WTC11 (cell line): ENCODE results near the gene CDC5L. TPM values are rescaled to one million over a fixed set of nuclear protein-coding genes. Genes with fewer than 3 reads are reported as not detected.

Experiments
- ATAC-seq: fragments of 200-7000 bp; cut with Tn5 transposase; 2 replicates; pipeline ENCODE4 v1.10.0; 2021; ENCODE audit warnings: mild to moderate bottlenecking, moderate library complexity
- CTCF ChIA-PET: fragments of 300-600 bp; sonication (Branson Sonifier 250); formaldehyde crosslinking; loops from one replicate; lab custom pipeline; 2021; ENCODE audit warnings: antibody characterized with exemption; lab: Charles Lee
- POLR2A ChIA-PET: fragments of 350-600 bp; sonication (Branson Sonifier 250); formaldehyde crosslinking; loops from one replicate; lab custom pipeline; 2021; ENCODE audit warnings: antibody characterized with exemption; lab: Charles Lee
- DNase-seq: peaks from one replicate; pipeline ENCODE4 v3.0.0; 2021; ENCODE audit warnings: low spot score
- H3K27ac Mint-ChIP-seq: 2 replicates; pipeline ENCODE4 v1.8.0; 2021; ENCODE audit warnings: mixed read lengths
- H3K27me3 Mint-ChIP-seq: 2 replicates; pipeline ENCODE4 v1.8.0; 2021; ENCODE audit warnings: low read depth, mild to moderate bottlenecking, moderate library complexity, mixed read lengths
- H3K36me3 Mint-ChIP-seq: 2 replicates; pipeline ENCODE4 v1.8.0; 2021; ENCODE audit warnings: mixed read lengths
- H3K4me1 Mint-ChIP-seq: 2 replicates; pipeline ENCODE4 v1.8.0; 2022; ENCODE audit warnings: mixed read lengths
- H3K4me3 Mint-ChIP-seq: 2 replicates; pipeline ENCODE4 v1.8.0; 2021; ENCODE audit warnings: mild to moderate bottlenecking, moderate library complexity, mixed read lengths
- H3K9me3 Mint-ChIP-seq: 2 replicates; pipeline ENCODE4 v1.8.0; 2021; ENCODE audit warnings: mixed read lengths
- AR ChIP-seq: fragments of 250-450 bp; sonication (Bioruptor Pico); IDR thresholded peaks from 2 replicates; pipeline ENCODE4 v1.9.0; 2021; ENCODE audit warnings: mild to moderate bottlenecking
- ERG ChIP-seq: fragments of 250-450 bp; sonication (Bioruptor Pico); IDR thresholded peaks from 2 replicates; pipeline ENCODE4 v1.8.0; 2021; ENCODE audit warnings: mild to moderate bottlenecking
- ETV6 ChIP-seq: sonication (generic); formaldehyde crosslinking; IDR thresholded peaks from 2 replicates; pipeline ENCODE4 v1.8.1; 2022; ENCODE audit warnings: mild to moderate bottlenecking, missing genetic modification reagents
- GTF2I ChIP-seq: fragments of 250-450 bp; sonication (Bioruptor Pico); conservative IDR thresholded peaks from 2 replicates; pipeline ENCODE4 v1.4.0; 2021; ENCODE audit warnings: mild to moderate bottlenecking
- KAT7 ChIP-seq: sonication (generic); formaldehyde crosslinking; IDR thresholded peaks from 2 replicates; pipeline ENCODE4 v1.8.1; 2023; ENCODE audit warnings: missing genetic modification reagents, mild to moderate bottlenecking, borderline replicate concordance
- NFATC4 ChIP-seq: fragments of 250-450 bp; sonication (Bioruptor Pico); IDR thresholded peaks from 2 replicates; pipeline ENCODE4 v1.9.0; 2021; ENCODE audit warnings: mild to moderate bottlenecking
- NR1H2 ChIP-seq: sonication (generic); formaldehyde crosslinking; IDR thresholded peaks from 2 replicates; pipeline ENCODE4 v1.9.0; 2021; ENCODE audit warnings: mild to moderate bottlenecking, moderate library complexity, missing genetic modification reagents
- NR2C2 ChIP-seq: sonication (generic); formaldehyde crosslinking; IDR thresholded peaks from 2 replicates; pipeline ENCODE4 v1.8.0; 2022; ENCODE audit warnings: mild to moderate bottlenecking, missing genetic modification reagents
- OVOL2 ChIP-seq: fragments of 250-450 bp; sonication (Bioruptor Pico); IDR thresholded peaks from 2 replicates; pipeline ENCODE4 v1.9.0; 2021; ENCODE audit warnings: mild to moderate bottlenecking, borderline replicate concordance
- SMAD3 ChIP-seq: sonication (generic); formaldehyde crosslinking; IDR thresholded peaks from 2 replicates; pipeline ENCODE4 v1.8.0; 2022; ENCODE audit warnings: missing genetic modification reagents, mild to moderate bottlenecking, borderline replicate concordance
- SOX15 ChIP-seq: fragments of 250-450 bp; sonication (Bioruptor Pico); IDR thresholded peaks from 2 replicates; pipeline ENCODE4 v1.9.0; 2021; ENCODE audit warnings: mild to moderate bottlenecking
- TEAD1 ChIP-seq: sonication (generic); formaldehyde crosslinking; IDR thresholded peaks from 2 replicates; pipeline ENCODE4 v1.8.0; 2022; ENCODE audit warnings: mild to moderate bottlenecking, missing genetic modification reagents
- TEAD4 ChIP-seq: sonication (generic); formaldehyde crosslinking; IDR thresholded peaks from 2 replicates; pipeline ENCODE4 v1.8.0; 2022; ENCODE audit warnings: mild to moderate bottlenecking, missing genetic modification reagents
- ZNF396 ChIP-seq: fragments of 250-450 bp; sonication (Bioruptor Pico); IDR thresholded peaks from 2 replicates; pipeline ENCODE4 v1.8.0; 2021; ENCODE audit warnings: mild to moderate bottlenecking, moderate library complexity, borderline replicate concordance
- ZNF532 ChIP-seq: fragments of 250-450 bp; sonication (Bioruptor Pico); IDR thresholded peaks from 2 replicates; pipeline ENCODE4 v1.9.0; 2021; ENCODE audit warnings: mild to moderate bottlenecking, borderline replicate concordance
- total RNA-seq: library from RNA; stranded (reverse); gene quantifications from 3 replicates; pipeline ENCODE4 v1.2.3, GENCODE V29; 2021
- TF ChIP-seq, protein P1 (sequence below): sonication (generic); formaldehyde crosslinking; IDR thresholded peaks from 2 replicates; pipeline ENCODE4 v1.8.0; 2022; ENCODE audit warnings: mild to moderate bottlenecking, missing genetic modification reagents
- TF ChIP-seq, protein P2 (sequence below): sonication (generic); formaldehyde crosslinking; IDR thresholded peaks from 2 replicates; pipeline ENCODE4 v1.8.1; 2023; ENCODE audit warnings: mild to moderate bottlenecking, missing genetic modification reagents, borderline replicate concordance
- TF ChIP-seq, protein P3 (sequence below): sonication (generic); formaldehyde crosslinking; IDR thresholded peaks from 2 replicates; pipeline ENCODE4 v1.8.1; 2023; ENCODE audit warnings: mild to moderate bottlenecking, moderate library complexity, missing genetic modification reagents

CDC5L gene
- total RNA-seq, 1 experiment from 2014 or later = 23.5 TPM

GRCh38 chr6:44415873-44416502 lies 28.5 kb downstream of the CDC5L start:
- TF ChIP-seq, protein P1, sequence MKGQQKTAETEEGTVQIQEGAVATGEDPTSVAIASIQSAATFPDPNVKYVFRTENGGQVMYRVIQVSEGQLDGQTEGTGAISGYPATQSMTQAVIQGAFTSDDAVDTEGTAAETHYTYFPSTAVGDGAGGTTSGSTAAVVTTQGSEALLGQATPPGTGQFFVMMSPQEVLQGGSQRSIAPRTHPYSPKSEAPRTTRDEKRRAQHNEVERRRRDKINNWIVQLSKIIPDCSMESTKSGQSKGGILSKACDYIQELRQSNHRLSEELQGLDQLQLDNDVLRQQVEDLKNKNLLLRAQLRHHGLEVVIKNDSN (CRISPR knock-in tag) = no peak
- TF ChIP-seq NR1H2 (CRISPR knock-in tag) = no peak
- no peak for TF ChIP-seq OVOL2
- no peak for TF ChIP-seq ETV6 (CRISPR knock-in tag)
- TF ChIP-seq ZNF532 (CRISPR knock-in tag) = no peak
- TF ChIP-seq TEAD4 (CRISPR knock-in tag) = no peak
- no peak for TF ChIP-seq NR2C2 (CRISPR knock-in tag)
- no peak for TF ChIP-seq AR (CRISPR knock-in tag)
- no peak for TF ChIP-seq SOX15 (CRISPR knock-in tag)
- TF ChIP-seq SMAD3 (CRISPR knock-in tag) = no peak
- TF ChIP-seq, protein P2, sequence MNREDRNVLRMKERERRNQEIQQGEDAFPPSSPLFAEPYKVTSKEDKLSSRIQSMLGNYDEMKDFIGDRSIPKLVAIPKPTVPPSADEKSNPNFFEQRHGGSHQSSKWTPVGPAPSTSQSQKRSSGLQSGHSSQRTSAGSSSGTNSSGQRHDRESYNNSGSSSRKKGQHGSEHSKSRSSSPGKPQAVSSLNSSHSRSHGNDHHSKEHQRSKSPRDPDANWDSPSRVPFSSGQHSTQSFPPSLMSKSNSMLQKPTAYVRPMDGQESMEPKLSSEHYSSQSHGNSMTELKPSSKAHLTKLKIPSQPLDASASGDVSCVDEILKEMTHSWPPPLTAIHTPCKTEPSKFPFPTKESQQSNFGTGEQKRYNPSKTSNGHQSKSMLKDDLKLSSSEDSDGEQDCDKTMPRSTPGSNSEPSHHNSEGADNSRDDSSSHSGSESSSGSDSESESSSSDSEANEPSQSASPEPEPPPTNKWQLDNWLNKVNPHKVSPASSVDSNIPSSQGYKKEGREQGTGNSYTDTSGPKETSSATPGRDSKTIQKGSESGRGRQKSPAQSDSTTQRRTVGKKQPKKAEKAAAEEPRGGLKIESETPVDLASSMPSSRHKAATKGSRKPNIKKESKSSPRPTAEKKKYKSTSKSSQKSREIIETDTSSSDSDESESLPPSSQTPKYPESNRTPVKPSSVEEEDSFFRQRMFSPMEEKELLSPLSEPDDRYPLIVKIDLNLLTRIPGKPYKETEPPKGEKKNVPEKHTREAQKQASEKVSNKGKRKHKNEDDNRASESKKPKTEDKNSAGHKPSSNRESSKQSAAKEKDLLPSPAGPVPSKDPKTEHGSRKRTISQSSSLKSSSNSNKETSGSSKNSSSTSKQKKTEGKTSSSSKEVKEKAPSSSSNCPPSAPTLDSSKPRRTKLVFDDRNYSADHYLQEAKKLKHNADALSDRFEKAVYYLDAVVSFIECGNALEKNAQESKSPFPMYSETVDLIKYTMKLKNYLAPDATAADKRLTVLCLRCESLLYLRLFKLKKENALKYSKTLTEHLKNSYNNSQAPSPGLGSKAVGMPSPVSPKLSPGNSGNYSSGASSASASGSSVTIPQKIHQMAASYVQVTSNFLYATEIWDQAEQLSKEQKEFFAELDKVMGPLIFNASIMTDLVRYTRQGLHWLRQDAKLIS (CRISPR knock-in tag) = no peak
- TF ChIP-seq ZNF396 (CRISPR knock-in tag) = no peak
- no peak for TF ChIP-seq GTF2I (CRISPR knock-in tag)
- no peak for TF ChIP-seq NFATC4 (CRISPR knock-in tag)
- TF ChIP-seq ERG (CRISPR knock-in tag) = no peak
- TF ChIP-seq, protein P3, sequence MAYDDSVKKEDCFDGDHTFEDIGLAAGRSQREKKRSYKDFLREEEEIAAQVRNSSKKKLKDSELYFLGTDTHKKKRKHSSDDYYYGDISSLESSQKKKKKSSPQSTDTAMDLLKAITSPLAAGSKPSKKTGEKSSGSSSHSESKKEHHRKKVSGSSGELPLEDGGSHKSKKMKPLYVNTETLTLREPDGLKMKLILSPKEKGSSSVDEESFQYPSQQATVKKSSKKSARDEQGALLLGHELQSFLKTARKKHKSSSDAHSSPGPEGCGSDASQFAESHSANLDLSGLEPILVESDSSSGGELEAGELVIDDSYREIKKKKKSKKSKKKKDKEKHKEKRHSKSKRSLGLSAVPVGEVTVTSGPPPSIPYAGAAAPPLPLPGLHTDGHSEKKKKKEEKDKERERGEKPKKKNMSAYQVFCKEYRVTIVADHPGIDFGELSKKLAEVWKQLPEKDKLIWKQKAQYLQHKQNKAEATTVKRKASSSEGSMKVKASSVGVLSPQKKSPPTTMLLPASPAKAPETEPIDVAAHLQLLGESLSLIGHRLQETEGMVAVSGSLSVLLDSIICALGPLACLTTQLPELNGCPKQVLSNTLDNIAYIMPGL (CRISPR knock-in tag) = no peak
- TF ChIP-seq TEAD1 (CRISPR knock-in tag) = no peak
- no peak for TF ChIP-seq KAT7
- no peak for DNase-seq

More at GRCh38 chr6:44415873-44416502, 28.5 kb downstream of the CDC5L start:
- Mint-ChIP-seq H3K4me3 (no peak overlapping the region), H3K36me3 (peaks cover 56% of the 10 kb centered on the region), H3K9me3 (peaks cover 4% of the 10 kb centered on the region; the same call in 1 of the 2 replicates), H3K27me3 (no peaks in the 10 kb centered on the region), H3K4me1 (no peaks in the 10 kb centered on the region), H3K27ac (no peak overlapping the region)
- ChIA-PET POLR2A (no interaction called here), CTCF (interaction anchor here (1.1 kb wide), 1 partner anchor 48 kb away, joined by 3 read pairs; no protein-coding TSS in a partner anchor)
- ATAC-seq = no peak
